ENCODE results near the gene TMPO. TPM values are rescaled to one million over a fixed set of nuclear protein-coding genes. Genes with fewer than 3 reads are reported as not detected.
"Not testable (repeated sequence)": the region's sequence is repeated elsewhere in the genome, so short reads cannot be mapped to it uniquely, and the experiment has no call there.

The TMPO gene
- total RNA-seq, 2 donors from 2014 or later, result 63.3 to 70.7 TPM

- no peak for ATAC-seq
- intact Hi-C loops (cut with DNase I, micrococcal nuclease), result no loop called here
- no peak for DNase-seq
These were observed 44.3 kb downstream of the TMPO start for GRCh38 chr12:98559666-98560065.

DNA sequence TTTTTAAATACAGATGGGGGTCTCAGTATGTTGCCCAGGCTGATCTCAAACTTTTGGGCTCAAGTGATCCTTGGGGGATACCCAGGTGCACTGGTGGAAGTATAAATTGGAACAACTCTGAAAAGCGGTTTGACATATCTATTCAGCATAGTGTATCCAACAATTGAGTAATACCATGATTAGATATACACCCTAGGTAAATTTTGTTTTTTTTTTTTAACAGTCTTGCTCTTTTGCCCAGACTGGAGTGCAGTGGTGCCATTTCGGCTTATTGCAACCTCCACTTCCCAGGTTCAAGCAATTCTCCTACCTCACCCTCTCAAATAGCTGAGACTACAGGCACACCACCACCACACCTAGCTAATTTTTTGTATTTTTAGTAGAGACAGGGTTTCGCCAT lies 46.5 kb downstream of the TMPO start:
- intact Hi-C loops (cut with DNase I, micrococcal nuclease), result no loop called here
- ATAC-seq, result no peak

DNA sequence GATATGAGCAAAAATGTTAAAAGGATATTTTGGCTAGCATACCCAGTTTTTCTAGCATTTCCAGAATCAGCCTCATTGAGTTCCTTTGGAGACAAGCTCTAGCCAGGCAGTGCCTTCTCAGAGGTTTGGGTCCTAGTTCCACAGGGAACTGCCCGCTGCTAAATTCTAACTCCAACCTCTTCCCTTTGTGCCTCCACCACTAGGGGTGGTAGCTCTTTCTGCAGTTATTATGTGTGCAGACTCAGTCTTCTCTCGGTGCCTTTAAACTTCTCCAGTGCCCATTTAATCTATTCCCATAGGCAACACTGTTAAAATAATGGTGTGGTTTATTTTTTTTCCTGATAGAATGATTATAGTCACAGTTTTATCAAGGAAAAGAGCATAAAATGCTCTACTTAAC lies 56.6 kb downstream of the TMPO start:
- DNase-seq (no peak), ATAC-seq (no peak)
- intact Hi-C loops (cut with DNase I, micrococcal nuclease), result no loop called here

More for the DNA sequence above, 46.5 kb downstream of the TMPO start:
- no peak for DNase-seq

- peak; percentile 23 to 54 for DNase-seq
- ATAC-seq, result peak; percentile 77
- intact Hi-C loops (cut with DNase I, micrococcal nuclease), result no loop called here
These were observed 58.7 kb downstream of the TMPO start for GRCh38 chr12:98574110-98574509.

DNA sequence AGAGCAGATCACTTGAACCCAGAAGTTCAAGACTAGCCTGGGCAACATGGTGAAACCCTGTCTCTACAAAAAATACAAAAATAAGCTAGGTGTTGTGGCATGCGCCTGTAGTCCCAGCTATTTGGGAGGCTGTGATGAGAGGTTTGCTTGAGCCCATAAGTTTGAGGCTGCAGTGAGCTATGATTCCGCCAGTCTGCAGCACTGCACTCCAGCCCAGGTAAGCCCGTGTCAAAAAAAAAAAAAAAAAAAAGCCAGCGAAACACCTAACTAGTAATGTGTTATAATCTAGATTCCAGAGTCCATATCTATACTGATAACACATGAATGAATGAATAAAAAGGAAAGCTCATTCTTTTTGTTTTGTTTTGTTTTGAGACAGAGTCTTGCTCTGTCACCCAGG lies 59.6 kb downstream of the TMPO start:
- DNase-seq, result no peak
- intact Hi-C loops (cut with DNase I, micrococcal nuclease), result no loop called here
- peak; percentile 59 for ATAC-seq

GRCh38 chr12:98576795-98577194 lies 61.4 kb downstream of the TMPO start:
- intact Hi-C loops (cut with DNase I, micrococcal nuclease); DNase-seq; ATAC-seq: not testable (repeated sequence)

DNA sequence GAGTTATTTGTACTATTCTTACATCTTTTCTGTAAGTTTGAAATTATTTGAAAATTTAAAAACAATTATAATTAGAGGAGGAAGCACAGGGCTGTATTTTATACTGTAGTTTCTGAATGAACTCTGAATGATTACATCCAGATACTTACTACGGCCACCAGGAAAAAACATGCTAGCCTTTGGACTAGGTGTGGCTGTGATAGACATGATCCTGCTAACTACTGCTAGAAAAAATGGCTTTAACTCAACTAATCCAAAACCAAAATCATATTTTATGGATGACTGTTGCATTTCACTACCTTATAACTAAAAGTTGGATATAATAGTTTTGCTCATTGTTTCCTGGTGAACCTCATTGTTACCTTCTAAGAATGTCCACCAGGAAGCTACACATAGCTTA lies 63.0 kb downstream of the TMPO start:
- intact Hi-C loops (cut with DNase I, micrococcal nuclease), result no loop called here
- ATAC-seq (peak; percentile 78), DNase-seq (no peak)

DNA sequence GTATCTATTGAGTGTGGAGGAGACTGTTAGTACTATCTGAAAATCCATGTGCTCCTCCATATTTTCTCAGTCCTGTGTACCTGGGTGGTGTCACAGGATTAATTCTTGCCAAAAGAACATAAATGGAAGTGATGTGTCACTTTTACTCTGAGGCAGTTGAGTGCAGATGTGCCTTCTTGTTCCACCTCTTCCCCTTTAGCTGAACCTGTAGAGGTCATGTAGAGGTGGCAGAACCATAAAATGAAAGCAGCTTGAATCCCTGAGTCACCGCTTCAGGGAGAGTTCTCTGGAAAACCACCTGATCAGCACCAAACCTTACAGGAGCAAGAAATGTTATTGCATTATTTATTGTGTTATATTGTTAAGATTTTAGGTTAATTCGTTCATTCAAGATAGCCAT lies 63.4 kb downstream of the TMPO start:
- intact Hi-C loops (cut with DNase I, micrococcal nuclease), result no loop called here
- no peak for DNase-seq
- ATAC-seq, result peak; percentile 70

DNA sequence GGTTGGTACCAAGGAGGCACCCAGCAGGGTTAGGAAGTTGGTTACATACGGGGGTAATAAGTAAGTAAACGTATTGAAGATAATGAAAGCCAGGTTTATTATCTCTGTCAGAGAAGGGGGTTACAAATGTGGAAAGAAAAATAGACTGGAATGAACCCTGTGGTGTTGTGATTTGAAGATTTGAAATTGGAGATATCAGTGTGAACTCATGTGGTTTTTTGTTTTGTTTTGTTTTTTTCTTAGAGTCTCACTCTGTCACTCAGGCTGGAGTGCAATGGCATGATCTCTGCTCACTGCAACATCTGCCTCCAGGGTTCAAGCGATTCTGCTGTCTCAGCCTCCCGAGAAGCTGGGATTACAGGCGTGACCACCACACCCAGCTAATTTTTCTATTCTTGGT lies 64.0 kb downstream of the TMPO start:
- ATAC-seq, result no peak
- intact Hi-C loops (cut with DNase I, micrococcal nuclease), result no loop called here
- no peak for DNase-seq

DNA sequence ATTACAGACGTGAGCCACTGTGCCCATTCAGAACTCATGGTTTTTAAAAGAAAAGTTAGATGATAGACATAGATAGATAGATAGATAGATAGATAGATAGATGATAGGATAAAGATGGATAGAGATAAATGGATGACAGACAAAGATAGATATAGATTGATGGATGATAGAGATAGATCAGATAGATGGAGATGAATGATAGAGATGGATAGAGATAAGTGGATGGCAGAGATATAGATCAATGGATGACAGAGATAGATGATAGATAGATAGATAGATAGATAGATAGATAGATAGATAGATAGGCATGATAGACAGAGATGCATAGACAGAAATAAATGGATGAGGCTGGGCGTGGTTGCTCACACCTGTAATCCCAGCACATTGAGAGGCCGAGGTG lies 64.4 kb downstream of the TMPO start:
- ATAC-seq (no peak), DNase-seq (no peak)
- intact Hi-C loops (cut with DNase I, micrococcal nuclease), result no loop called here

DNA sequence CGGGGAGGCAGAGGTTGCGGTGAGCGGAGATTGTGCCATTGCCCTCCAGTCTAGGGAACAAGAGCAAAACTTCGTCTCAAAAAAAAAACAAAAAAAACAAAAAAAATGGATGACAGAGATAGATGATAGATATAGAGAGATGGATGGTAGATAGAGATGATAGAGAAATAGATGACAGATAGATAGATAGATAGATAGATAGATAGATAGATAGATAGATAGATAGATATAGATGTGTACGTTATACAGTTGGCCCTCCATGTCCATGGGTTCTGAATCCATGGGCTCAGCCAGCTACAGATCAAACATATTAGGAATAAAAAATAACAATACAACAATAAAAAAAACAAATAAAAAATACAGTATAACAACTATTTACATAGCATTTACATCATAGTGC lies 65.3 kb downstream of the TMPO start:
- intact Hi-C loops (cut with DNase I, micrococcal nuclease), result no loop called here
- no peak for ATAC-seq
- DNase-seq, result no peak

GRCh38 chr12:98581101-98581500 lies 65.7 kb downstream of the TMPO start:
- no peak for ATAC-seq
- no peak for DNase-seq
- intact Hi-C loops (cut with DNase I, micrococcal nuclease), result no loop called here

DNA sequence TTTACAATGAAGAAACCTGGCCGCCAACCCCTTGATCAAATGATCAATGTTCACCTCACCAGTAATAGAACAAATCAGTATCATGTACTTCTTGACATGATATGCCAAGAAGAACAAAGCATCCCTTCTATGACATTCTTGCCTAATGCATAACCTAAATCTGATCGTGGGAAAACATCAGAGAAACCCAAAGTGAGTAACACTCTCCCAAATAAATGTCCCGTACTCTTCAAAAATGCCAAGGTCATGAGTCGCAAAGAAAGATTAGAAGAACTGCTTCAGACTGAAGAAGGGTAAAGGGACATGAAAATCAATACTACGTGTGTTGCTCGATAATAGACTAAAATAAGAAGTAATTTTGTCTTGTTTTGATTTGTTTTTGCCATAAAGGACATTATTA lies 66.7 kb downstream of the TMPO start:
- intact Hi-C loops (cut with DNase I, micrococcal nuclease), result no loop called here
- ATAC-seq, result no peak
- no peak for DNase-seq

DNA sequence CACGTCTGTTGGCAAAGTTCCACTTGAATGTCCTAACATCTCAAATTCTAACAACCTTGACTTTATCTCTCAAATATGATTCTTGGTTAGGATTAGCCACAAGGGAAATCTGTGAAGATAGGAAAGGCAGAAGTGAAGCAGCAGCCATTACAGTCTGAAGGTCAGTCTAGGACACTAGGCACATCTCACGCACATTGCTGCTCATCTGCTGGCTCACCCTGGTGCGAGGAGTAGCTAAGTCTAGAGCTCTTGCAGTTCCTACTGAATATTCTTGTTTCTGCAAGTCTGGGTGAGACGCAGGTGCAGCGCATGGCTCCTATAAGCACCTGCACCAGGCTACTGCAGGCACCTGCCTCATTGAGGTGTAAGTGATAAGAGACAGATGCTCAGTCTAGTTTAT lies 71.7 kb downstream of the TMPO start:
- intact Hi-C loops (cut with DNase I, micrococcal nuclease), result no loop called here
- ATAC-seq, result no peak
- DNase-seq, result no peak

- ATAC-seq, result no peak
- intact Hi-C loops (cut with DNase I, micrococcal nuclease), result loop anchor here in 1 of 2 donors (10.0 kb wide), 1 partner anchor 54 kb away; the partner anchor contains the start of genes APAF1 and IKBIP
- DNase-seq, result no peak
These were observed 75.8 kb downstream of the TMPO start for GRCh38 chr12:98591209-98591608.

- intact Hi-C loops (cut with DNase I, micrococcal nuclease), result loop anchor here in 1 of 2 donors (10.0 kb wide), 1 partner anchor 52 kb away; the partner anchor contains the start of genes APAF1 and IKBIP
- no peak for DNase-seq
- no peak for ATAC-seq
These were observed 77.5 kb downstream of the TMPO start for GRCh38 chr12:98592825-98593322.

DNA sequence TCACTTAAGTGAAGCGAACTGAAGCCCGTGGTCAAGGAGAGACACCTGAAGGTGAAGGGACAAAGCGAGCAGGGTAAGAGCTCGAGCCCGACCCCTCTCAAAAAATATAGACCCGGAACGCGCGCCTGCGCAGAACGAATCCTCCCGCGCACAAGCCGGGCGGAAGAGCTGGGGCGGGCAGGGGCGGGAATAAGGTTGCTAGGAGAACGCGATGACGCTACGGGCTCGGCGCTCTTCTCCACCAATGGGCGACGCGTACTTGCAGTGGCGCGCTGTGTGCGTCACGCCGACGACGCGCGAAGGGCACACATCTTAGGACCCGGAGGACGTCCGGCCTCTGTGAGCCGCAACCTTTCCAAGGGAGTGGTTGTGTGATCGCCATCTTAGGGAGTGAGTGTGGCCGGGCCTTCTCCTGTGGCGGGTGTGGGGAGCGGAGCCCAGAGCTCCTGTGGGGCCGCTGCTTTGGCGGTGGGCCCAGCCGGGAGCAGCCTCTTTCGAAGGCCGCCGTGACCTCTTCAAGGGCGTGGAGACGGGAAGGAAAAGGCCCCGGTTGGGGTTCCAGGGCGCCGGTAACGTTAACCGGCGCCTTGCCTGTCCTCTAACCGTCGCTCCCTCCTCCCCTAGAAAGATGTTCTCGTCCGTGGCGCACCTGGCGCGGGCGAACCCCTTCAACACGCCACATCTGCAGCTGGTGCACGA lies 78.1 kb downstream of the TMPO start, which contains the start of gene SLC25A3:
SLC25A3 (plus strand) TSS at position 336 of the 699 bp plus-strand sequence; CDS start at position 629, 293 bp downstream.
- ATAC-seq (peak; percentile 96), DNase-seq (peak; percentile 97 to 98)
- intact Hi-C loops (cut with DNase I, micrococcal nuclease), result loop anchor here in 1 of 2 donors (10.0 kb wide), 1 partner anchor 51 kb away; the partner anchor contains the start of genes APAF1 and IKBIP

GRCh38 chr12:98594050-98594835 lies 78.9 kb downstream of the TMPO start:
- intact Hi-C loops (cut with DNase I, micrococcal nuclease), result loop anchor here in 1 of 2 donors (10.0 kb wide), 1 partner anchor 51 kb away; the partner anchor contains the start of genes APAF1 and IKBIP
- DNase-seq (peak; percentile 49 to 66), ATAC-seq (peak; percentile 69)

- intact Hi-C loops (cut with DNase I, micrococcal nuclease), result loop anchor here in 1 of 2 donors (10.0 kb wide), 1 partner anchor 49 kb away; the partner anchor contains the start of genes APAF1 and IKBIP
- ATAC-seq, result no peak
- no peak for DNase-seq
These were observed 80.0 kb downstream of the TMPO start for GRCh38 chr12:98595243-98595988.

Measured in left colon (tissue), 2 donors.